ENCODE results near the gene HBQ1.
"Not testable (repeated sequence)": the region's sequence is repeated elsewhere in the genome, so short reads cannot be mapped to it uniquely, and the experiment has no call there.

HBQ1 gene

DNA sequence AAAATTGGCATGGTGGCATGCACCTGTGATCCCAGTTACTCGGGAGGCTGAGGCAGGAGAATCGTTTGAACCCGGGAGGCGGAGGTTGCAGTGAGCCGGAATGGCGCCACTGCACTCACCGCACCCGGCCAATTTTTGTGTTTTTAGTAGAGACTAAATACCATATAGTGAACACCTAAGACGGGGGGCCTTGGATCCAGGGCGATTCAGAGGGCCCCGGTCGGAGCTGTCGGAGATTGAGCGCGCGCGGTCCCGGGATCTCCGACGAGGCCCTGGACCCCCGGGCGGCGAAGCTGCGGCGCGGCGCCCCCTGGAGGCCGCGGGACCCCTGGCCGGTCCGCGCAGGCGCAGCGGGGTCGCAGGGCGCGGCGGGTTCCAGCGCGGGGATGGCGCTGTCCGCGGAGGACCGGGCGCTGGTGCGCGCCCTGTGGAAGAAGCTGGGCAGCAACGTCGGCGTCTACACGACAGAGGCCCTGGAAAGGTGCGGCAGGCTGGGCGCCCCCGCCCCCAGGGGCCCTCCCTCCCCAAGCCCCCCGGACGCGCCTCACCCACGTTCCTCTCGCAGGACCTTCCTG lies at the start of gene HBQ1:
Gene HBQ1, plus strand, starts transcription at position 359 of the 575 bp plus-strand sequence. Its CDS starts 28 bp downstream, at position 387.
- peak; percentile 22 for DNase-seq (ENCODE audit: low read depth)

DNA sequence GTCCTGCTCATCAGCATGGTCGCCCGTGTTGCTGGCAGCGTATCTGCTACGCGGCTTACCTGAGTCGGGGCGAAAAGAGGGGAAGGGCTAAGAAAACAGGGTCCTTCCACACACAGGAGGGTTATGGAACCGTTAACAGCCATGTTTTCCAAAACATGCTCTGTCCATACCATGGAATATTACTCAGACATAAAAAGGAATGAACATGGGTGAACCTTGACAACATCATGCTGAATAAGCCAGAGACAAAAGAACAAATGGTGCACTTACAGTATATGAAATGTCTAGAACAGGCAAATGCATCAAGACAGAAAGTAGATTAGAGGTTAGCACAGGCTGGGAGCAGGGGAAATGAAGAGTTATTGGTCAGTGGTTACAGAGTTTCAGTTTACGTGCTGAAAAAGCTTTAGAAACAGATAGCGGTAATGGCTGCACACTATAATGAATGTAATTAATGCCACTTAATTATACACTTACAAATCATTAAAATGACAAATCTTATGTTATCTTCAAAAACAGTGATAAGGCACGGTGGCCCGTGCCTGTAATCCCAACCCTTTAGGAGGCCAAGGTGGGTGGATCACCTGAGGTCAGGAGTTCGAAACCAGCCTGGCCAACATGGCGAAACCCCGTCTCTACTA lies 49.6 kb upstream of the HBQ1 start:
- no peak for DNase-seq (ENCODE audit: low read depth)

DNA sequence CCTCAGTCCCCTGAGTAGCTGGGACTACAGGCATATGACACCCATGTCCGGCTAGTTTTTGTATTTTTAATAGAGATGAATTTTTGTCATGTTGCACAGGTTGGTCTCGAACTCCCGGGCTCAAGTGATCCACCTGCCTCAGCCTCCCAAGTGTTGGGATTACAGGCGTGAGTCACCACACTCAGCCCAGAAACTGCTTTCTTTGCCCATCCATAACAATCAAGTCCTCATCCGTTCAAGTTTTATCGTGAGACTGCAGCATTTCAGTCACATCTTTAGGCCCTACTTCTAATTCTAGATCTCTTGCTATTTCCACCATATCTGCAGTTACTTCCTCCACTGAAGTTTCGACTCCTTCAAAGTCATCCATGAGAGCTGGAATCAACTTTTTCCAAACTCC lies 48.1 kb upstream of the HBQ1 start:
- DNase-seq (ENCODE audit: low read depth): no peak

DNA sequence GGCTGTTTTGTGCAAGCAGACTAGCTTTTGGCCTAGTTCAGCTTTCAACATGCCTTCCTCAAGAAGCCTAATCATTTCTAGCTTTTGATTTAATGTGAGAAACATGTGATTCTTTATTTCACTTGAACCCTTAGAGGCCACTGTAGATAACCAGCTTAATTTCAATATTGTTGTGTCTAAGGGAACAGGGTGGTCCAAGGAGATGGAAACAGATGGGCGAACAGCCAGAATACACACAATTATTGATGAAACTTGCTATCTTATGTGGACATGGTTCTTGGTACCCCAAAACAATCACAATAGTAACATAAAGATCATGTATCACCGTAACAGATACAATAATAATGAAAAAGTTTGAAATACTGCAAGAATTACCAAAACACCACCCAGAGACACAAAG lies 46.5 kb upstream of the HBQ1 start:
- no peak for DNase-seq (ENCODE audit: low read depth)

DNA sequence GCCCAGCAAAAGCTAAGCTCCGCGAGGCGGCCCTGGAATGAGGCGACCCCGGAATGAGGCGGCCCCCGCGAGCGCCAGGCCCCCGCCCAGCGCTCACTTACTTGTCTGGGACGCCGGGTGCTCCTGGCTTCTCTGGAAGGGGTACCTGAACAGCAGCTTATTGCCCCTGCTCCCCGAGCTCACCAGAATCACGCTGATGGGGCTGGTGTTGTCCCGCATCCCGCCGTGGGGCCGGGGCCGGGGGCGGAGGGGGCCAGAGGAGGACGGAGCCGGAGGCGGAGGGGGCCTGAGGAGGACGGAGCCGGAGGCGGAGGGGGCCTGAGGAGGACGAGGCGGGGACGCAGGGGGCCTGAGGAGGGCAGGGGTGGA lies 42.2 kb upstream of the HBQ1 start:
- peak; percentile 18 for DNase-seq (ENCODE audit: low read depth)

DNA sequence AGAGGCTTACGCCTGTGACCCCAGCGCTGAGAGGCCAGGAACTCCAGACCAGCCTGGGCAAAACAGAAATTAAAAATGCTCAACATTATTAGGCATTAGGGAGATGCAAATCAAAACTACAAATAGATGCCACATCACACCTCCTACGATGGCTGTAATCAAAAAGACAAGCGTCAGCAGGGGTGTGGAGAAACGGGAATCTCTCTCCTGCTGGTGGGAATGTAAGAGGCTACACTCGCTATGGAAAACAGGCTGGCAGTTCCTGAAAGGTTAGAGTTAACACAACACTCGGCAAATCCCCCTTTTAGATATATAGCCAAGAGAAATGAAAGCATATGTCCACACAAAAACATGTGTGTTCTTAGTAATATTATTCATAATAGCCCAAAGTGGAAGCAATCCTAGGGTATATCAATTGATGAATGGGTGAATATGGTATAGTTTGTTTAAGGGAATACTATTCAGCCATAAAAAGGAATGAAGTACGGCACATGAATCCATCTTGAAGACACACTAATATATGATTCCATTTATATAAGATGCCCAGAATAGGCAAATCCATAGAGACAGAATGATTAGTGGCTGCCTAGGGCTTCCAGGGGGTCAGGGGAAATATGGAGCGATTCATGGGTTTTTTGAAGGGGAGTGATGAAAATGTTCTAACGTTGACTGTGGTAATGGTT lies 39.9 kb upstream of the HBQ1 start:
- no peak for DNase-seq (ENCODE audit: low read depth)

DNA sequence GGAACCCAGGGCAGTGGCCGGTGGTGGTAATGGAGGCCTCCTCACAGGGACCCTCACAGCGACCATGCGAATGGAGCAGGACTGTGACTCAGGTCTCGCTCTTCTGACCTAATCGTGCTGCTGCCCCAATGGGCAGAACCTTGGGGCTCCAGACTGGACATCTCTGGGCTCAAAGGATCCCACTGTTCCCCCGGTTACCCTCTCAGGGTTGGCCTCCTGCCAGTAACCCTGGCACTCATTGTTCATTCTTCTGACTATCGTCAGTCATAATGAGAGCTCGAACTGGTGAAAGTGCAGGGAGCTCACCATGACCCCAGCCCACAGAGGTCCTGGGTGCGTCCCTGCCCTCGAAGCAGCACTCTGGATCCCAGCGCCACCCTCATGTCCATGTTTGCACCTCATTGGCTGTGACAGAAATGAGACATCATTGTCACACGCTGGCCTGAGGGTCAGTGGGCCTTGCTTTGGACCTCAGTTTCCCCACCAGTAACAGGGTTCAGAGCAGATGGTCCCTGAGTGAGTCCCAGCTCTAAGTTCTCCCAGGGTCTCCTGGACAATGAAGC lies 37.8 kb upstream of the HBQ1 start:
- DNase-seq (ENCODE audit: low read depth): no peak

DNA sequence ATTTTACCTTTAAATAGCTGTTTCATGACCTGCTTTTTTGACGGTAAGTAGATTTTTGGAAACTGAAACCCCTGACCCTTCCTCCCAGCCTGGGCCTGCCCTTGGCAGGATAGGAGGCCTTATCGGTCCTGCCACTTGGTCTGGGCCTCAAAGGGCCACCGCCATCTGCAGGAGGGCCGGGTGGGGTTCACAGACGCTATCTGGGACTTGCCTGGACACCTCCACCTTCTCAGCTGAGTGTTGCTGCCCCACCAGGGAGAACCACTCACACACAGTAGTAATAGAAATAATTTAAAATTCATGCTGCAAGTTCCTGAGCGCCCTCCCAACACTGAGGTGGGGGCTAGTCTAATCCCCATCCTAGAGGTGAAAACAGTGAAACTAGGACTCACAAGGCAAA lies 37.2 kb upstream of the HBQ1 start:
- no peak for DNase-seq (ENCODE audit: low read depth)

DNA sequence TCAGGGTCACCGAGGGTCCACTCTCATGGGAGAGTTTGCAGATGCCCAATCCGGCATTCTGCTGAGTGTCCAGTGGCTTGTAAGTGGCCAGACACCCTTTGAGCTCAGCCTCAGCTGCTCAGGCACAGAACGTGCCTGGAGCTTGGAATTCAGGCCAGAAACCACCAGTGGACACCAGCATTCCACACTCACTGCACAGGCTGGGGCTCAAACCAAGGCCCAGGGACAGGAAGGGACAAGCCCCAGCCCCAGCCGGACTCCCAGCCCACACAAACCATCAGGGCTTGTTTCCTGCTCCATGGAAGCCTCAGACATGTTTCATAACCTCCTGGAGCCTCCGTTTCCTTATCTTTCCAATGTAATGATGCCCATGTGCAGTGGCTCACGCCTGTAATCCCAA lies 36.8 kb upstream of the HBQ1 start:
- DNase-seq (ENCODE audit: low read depth): no peak

DNA sequence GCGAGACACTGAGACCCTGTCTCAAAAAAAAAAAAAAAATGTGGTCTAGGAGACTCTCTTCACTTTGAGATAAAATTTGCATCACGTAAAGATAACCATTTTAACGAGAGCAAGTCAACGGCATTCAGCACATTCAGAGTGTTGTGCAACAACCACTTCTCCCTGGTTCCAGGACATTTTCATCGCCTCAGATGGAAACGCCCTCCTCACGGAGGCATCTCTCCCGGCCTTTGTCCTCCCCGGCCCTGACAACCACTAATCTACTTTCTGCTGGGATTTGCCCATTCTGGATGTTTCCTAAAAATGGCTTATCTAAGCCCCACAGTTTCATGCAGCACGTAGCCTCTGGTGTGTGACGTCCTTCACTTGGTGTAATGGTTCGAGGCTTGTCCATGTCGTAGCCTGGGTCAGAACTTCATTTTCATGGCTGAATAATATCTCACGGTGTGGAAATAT lies 35.4 kb upstream of the HBQ1 start:
- DNase-seq (ENCODE audit: low read depth): no peak

DNA sequence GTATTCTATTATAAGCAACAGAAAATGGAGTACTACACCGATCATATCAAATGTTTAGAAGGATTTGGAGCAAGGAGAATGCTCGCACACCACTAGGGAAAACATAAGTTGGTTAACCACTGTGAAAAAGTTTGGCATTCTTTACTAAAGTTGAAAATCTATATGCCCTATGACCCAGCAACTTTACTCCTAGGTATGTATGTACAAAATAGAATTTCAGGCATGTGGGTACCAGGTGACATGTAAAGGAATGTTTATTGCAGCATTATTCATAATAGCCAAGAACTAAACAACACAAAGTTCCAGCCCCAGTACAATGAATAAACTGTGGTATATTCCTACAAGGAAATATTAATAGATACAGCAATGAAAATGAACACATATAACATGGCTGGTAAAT lies 33.6 kb upstream of the HBQ1 start:
- no peak for DNase-seq (ENCODE audit: low read depth)

DNA sequence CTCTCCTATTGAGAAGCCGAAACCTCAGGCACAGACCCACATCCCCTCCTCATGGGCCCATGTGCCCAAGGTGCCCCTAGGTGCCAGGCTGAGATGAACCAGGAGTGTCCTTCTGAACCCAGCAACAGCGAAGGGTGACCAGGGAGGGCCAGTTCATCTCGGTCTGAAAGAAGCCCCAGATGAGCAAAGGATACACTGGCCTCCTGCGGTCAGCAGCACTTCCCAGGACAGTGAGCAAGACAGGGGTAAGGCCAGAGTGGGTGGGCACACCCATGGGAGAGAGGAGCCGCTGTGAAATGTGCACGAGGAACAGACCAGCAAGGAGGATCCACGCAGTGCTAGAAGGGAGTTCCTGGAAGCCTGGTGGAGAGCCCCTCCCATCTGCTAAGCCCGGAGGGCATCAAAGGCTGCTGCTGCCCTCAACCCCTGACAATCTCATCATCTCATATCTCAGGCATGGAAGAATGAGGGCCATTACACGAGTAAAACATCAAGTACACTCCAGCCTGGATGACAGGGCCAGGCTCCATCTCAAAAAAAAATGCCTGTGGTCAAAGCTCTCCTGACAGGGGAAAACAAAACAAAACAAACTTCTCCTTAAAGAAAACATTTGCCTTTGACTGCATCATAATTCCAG lies 31.1 kb upstream of the HBQ1 start:
- DNase-seq (ENCODE audit: low read depth): no peak

DNA sequence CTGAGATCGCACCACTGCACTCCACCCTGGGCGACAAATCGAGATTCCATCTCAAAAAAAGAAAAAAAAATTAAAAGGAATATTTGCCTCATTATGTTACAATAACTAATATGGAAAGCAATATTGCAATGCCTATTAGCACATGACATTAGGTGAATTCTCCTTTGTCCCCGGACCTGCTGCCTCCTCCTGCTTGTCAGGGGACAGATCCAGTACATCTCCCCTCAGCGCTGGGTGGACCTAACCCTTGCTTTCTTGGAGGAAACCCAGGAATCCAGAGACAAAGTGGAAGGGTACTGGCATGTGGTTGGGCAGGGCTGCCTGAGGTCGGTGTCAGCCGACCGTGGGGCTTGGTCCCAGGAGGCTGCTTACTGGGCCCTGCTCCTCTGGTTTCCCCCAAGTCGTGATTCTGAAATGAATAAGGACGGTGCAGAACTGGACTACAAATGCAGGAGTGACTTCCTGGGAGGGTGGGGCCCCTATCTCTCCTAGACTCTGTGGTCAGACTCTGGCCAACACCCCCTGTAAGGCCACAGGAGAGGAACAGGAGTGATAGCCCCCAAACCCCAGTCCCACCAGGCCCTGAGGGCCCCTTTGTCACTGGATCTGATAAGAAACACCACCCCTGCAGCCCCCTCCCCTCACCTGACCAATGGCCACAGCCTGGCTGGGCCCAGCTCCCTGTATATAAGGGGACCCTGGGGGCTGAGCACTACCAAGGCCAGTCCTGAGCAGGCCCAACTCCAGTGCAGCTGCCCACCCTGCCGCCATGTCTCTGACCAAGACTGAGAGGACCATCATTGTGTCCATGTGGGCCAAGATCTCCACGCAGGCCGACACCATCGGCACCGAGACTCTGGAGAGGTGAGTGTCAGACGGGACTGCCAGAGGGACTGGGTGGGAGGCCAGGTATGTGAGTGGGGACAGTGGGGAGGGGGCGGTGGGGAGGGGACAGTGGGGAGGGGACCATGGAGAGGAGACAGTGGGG lies 27.8 kb upstream of the HBQ1 start, which contains the start of gene HBZ:
Gene HBZ, plus strand, starts transcription at position 504 of the 988 bp plus-strand sequence. Its CDS starts 266 bp downstream, at position 770.
- DNase-seq (ENCODE audit: low read depth): no peak

DNA sequence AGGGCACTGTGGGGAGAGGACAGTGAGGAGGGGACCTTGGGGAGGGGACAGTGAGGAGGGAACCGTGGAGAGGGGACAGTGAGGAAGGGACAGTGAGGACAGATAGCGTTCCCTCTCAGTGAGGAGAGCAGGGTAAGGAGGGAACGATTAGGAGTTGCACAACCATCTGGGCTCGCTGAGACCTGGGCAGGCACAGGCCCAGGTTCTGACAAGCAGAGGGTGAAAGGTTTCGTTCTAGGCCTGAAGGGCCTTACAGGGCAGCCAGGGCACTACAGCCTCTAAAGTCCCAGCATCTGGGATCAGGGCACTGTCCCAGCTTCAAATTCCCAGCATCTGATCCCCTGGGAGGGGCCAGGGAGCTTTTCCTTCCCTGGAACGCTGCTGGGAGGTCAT lies 27.1 kb upstream of the HBQ1 start:
- not testable (repeated sequence) for DNase-seq (ENCODE audit: low read depth)

DNA sequence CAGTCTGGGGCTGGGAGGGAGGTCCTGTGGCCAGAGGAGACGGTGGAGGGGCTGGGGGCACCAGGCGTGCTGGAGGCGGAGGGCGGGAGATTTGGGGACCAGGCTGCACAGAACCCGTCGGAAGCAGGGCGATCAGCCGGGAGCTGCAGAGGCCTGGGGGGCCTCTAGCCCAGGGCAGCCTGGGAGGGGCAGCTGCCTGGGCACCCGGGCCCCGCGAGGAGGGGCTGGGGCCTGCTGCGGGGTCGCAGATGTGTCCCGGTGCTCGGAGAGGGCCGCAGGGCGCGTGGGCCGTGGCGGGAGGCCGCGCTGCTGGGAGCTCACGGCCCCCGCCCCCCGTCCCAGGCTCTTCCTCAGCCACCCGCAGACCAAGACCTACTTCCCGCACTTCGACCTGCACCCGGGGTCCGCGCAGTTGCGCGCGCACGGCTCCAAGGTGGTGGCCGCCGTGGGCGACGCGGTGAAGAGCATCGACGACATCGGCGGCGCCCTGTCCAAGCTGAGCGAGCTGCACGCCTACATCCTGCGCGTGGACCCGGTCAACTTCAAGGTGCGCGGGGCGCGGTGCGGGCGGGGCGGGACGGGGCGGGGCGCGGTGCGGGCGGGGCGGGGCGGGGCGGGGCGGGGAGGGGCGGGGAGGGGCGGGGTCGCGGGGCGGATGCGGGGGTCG lies 26.6 kb upstream of the HBQ1 start:
- not testable (repeated sequence) for DNase-seq (ENCODE audit: low read depth)

DNA sequence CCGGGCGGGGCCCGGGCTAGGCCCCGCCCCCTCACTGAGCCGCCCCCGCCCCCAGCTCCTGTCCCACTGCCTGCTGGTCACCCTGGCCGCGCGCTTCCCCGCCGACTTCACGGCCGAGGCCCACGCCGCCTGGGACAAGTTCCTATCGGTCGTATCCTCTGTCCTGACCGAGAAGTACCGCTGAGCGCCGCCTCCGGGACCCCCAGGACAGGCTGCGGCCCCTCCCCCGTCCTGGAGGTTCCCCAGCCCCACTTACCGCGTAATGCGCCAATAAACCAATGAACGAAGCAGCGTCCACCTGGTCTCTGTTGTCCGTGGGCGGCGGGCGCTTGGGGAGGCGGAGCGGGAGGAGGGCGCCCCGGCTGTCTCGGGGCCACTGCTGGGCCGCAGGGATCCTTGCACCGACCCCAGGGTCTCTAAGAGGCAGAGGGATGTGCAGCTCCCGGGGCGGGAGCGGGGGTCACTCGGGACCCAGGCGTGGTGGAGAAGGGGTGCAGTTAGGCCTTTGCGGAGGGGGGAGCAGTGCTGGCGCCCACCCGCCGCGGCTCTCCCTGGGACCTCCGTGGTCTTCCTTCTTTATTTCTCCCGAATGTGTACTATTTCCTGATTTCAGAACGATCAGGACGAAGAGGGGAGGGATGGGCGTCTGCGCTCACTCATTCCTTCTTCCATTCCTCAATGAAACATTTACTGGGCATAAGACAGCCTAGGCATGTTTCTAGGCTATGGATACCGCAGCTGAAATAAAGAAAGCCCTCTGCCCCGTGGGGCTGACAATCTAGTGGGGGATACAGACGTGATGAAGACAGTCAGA lies 25.8 kb upstream of the HBQ1 start:
- DNase-seq (ENCODE audit: low read depth): no peak

DNA sequence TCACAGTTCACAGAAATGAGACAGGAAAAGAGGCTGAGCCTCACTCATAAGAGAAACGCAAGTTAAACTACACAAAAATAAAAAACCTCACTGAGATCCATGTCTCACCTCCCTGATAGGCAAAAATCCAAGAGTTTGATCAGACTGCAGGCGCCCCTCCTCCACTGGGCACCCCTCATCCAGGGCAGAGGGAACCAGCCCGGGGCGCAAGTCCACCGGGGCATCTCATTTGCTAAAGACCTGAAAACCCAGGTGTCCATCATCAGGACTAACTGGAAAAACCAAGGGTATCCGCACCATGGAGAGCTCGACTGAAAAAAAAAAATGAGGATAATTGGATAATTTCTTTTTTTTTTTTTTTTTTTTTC lies 25.2 kb upstream of the HBQ1 start:
- no peak for DNase-seq (ENCODE audit: low read depth)

DNA sequence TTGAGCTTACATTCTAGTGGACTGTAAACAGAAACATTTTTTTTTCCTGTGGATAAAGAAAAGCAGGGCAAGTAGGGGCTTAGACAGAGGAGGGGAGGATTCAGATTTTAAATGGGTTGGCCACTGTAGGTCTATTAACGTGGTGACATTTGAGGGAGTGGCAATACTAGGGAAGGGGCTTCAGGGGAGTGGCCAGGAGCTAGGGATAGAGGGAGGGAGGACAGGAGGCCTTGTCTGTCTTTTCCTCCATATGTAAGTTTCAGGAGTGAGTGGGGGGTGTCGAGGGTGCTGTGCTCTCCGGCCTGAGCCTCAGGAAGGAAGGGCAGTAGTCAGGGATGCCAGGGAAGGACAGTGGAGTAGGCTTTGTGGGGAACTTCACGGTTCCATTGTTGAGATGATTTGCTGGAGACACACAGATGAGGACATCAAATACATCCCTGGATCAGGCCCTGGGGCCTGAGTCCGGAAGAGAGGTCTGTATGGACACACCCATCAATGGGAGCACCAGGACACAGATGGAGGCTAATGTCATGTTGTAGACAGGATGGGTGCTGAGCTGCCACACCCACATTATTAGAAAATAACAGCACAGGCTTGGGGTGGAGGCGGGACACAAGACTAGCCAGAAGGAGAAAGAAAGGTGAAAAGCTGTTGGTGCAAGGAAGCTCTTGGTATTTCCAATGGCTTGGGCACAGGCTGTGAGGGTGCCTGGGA lies 21.0 kb upstream of the HBQ1 start:
- DNase-seq (ENCODE audit: low read depth): no peak

DNA sequence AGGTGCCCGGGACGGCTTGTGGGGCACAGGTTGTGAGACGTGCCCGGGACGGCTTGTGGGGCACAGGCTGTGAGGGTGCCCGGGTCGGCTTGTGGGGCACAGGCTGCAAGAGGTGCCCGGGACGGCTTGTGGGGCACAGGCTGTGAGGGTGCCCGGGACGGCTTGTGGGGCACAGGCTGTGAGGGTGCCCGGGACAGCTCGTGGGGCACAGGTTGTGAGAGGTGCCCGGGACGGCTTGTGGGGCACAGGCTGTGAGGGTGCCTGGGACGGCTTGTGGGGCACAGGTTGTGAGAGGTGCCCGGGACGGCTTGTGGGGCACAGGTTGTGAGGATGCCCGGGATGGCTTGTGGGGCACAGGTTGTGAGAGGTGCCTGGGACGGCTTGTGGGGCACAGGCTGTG lies 20.0 kb upstream of the HBQ1 start:
- not testable (repeated sequence) for DNase-seq (ENCODE audit: low read depth)
